ENCODE measurements around the gene SFXN1. TPM values are rescaled to one million over a fixed set of nuclear protein-coding genes. Genes with fewer than 3 reads are reported as not detected.

Gene SFXN1
- total and polyA plus RNA-seq, 2 of the 4 experiments (the other 2 are of a cell fraction): 131 to 410 TPM

GRCh38 chr5:175555168-175555785 is 76.9 kb downstream of the SFXN1 start:
- ChIA-PET CTCF (interaction anchor here (1.8 kb wide), 1 partner anchor 21 kb away, joined by 5 read pairs; no protein-coding TSS in a partner anchor), POLR2A (ENCODE audit: unreplicated experiment) (no interaction called here)
- TF ChIP-seq USF2 (IDR thresholded peaks at IDR 0.05; ENCODE audit: low read depth, low read length) (no peak), MAZ (IDR thresholded peaks at IDR 0.05; ENCODE audit: borderline replicate concordance, low read depth, low read length) (no peak), CEBPB (IDR thresholded peaks at IDR 0.05; ENCODE audit: low read depth, low read length) (no peak), MXI1 (IDR thresholded peaks at IDR 0.05; ENCODE audit: borderline replicate concordance, low read depth, low read length) (no peak), FOS (IDR thresholded peaks at IDR 0.05; ENCODE audit: low read depth, low read length) (no peak), POLR2A (IDR thresholded peaks at IDR 0.05; ENCODE audit: low read depth, low read length) (no peak), MAFK (IDR thresholded peaks at IDR 0.05; ENCODE audit: low read depth, low read length) (no peak), NFE2L2 (IDR thresholded peaks at IDR 0.05; ENCODE audit: low read depth, low read length) (no peak), CTCF (conservative IDR thresholded peaks at IDR 0.05; ENCODE audit: low read depth, low read length) (no peak), BHLHE40 (IDR thresholded peaks at IDR 0.05; ENCODE audit: low read depth, low read length) (no peak), SMC3 (IDR thresholded peaks at IDR 0.05; ENCODE audit: low read depth, low read length) (no peak), CHD1 (IDR thresholded peaks at IDR 0.05; ENCODE audit: low read depth, low read length) (no peak), RCOR1 (IDR thresholded peaks at IDR 0.05; ENCODE audit: insufficient replicate concordance, low read length) (no peak), RAD21 (IDR thresholded peaks at IDR 0.05; ENCODE audit: low read length) (no peak), RFX5 (IDR thresholded peaks at IDR 0.05; ENCODE audit: low read depth, low read length) (no peak)
- H3K4ac ChIP-seq (ENCODE audit: low read depth, low read length): no peak overlapping the region
- intact Hi-C loops (cut with micrococcal nuclease): no loop called here
- no peak overlapping the region for H2AK9ac ChIP-seq (replicated peaks; ENCODE audit: low read depth, low read length, poor library complexity)
- no peaks in the 10 kb centered on the region for H3K4me1 ChIP-seq (ENCODE audit: control insufficient read depth, insufficient read depth, low read length)
- no peak overlapping the region for H3K4me3 ChIP-seq (ENCODE audit: insufficient read depth, low read depth, low read length)
- H2BK5ac ChIP-seq (ENCODE audit: low read depth, low read length, poor library complexity, severe bottlenecking): no peak overlapping the region
- H3K9me1 ChIP-seq (ENCODE audit: insufficient read depth, low read length): no peaks in the 10 kb centered on the region
- H3K79me1 ChIP-seq (ENCODE audit: low read depth in 1 of 2, low read length in 2 of 2): no peaks in the 10 kb centered on the region
- no peak overlapping the region for H4K5ac ChIP-seq (ENCODE audit: low read depth, low read length)
- no peak overlapping the region for H2BK20ac ChIP-seq (ENCODE audit: low read depth, low read length)
- H4K8ac ChIP-seq (ENCODE audit: low read depth in 2 of 2, low read length in 2 of 2): no peak overlapping the region
- no peak overlapping the region for H3K56ac ChIP-seq (ENCODE audit: extremely low read depth, insufficient read depth, low read length)
- H3K36me3 ChIP-seq (ENCODE audit: control insufficient read depth, insufficient read depth, low read length): no peaks in the 10 kb centered on the region
- H3K9ac ChIP-seq (ENCODE audit: low read depth, low read length): no peak overlapping the region
- no peak overlapping the region for H2BK15ac ChIP-seq (ENCODE audit: low read depth, low read length)
- no peak overlapping the region for H2AFZ ChIP-seq (replicated peaks; ENCODE audit: low read length, poor library complexity)
- no peak overlapping the region for H3K23ac ChIP-seq (ENCODE audit: low read depth, low read length)
- in situ Hi-C loops (cut with MboI; ENCODE audit: low sequenced_read_pairs): no loop called here
- WGBS, 2 experiments (ENCODE audit: extremely low coverage in 2 of 2, insufficient read length in 1 of 2): 54% methylated on average over 7 of the region's 12 CpGs; no CpG with 5 or more reads in 1 of the 2 experiments
- dilution Hi-C loops (cut with HindIII; ENCODE audit: low sequenced_read_pairs, unreplicated experiment): no loop called here
- no peak overlapping the region for H4K91ac ChIP-seq (ENCODE audit: insufficient read depth, low read depth, low read length)
- no peaks in the 10 kb centered on the region for H4K20me1 ChIP-seq (ENCODE audit: insufficient read depth, low read length)
- DNase-seq (no peak), ATAC-seq (ENCODE audit: low read depth) (no peak)
- no peak overlapping the region for H2AK5ac ChIP-seq (ENCODE audit: low read depth, low read length)
- no TSS peak for BruUV-seq (replicated peaks)
- H3K9me3 ChIP-seq (ENCODE audit: control insufficient read depth, insufficient read depth, low read length): 0 out of 2 replicates have a peak, but pooled peaks cover 1% of the 10 kb centered on the region
- H3K18ac ChIP-seq (ENCODE audit: low read depth, low read length): no peak overlapping the region
- H2BK120ac ChIP-seq (ENCODE audit: low read depth, low read length): no peak overlapping the region
- no peaks in the 10 kb centered on the region for H3K27me3 ChIP-seq (ENCODE audit: control insufficient read depth, insufficient read depth, low read length)
- no peak overlapping the region for H3K14ac ChIP-seq (replicated peaks; ENCODE audit: low read depth, low read length)
- H3K27ac ChIP-seq (ENCODE audit: insufficient read depth, low read length): no peak overlapping the region
- no peak overlapping the region for H3K4me2 ChIP-seq (ENCODE audit: low read depth, low read length)
